K562 (cell line): ENCODE measurements around the gene WFDC9. TPM values are rescaled to one million over a fixed set of nuclear protein-coding genes. Genes with fewer than 3 reads are reported as not detected.

Experiments
- ATAC-seq: fragments of 200-7000 bp; cut with Tn5 transposase; 3 replicates; pipeline ENCODE4 v1.9.1; 2020; ENCODE audit warnings: moderate library complexity
- BruUV-seq: library from RNA; stranded (reverse); fragments of 400-500 nt; replicated peaks from 2 replicates; lab custom pipeline; 2021; lab: Mats Ljungman, UMichigan
- CTCF ChIA-PET: fragments of 300-600 bp; formaldehyde crosslinking; extraction: SDS; loops from one replicate; lab custom pipeline; 2021; ENCODE audit warnings: low intra/inter-chr PET ratio; lab: Yijun Ruan, JAX
- POLR2A ChIA-PET: fragments of 300-600, 350-650 bp; sonication (Branson Sonifier 250); formaldehyde crosslinking; extraction: SDS; loops from one replicate; lab custom pipeline; 2021; ENCODE audit warnings: antibody characterized with exemption, inconsistent platforms; lab: Yijun Ruan, JAX
- DNase-seq, 4 experiments: peaks; one replicate each; pipeline versions ENCODE4 v3.0.0 to v3.0.0-alpha.2; 2011 to 2018; ENCODE audit warnings: low spot score in 3 of 4, mixed read lengths in 3 of 4; ENCODE audit errors: extremely low read depth in 1 of 4
- FAIRE-seq: peaks from 2 replicates; lab custom pipeline; 2011; peaks lifted over from hg19 to GRCh38; lab: Jason Lieb, UNC
- H2AFZ ChIP-seq: 2 replicates; pipeline ENCODE4 v1.6.0; 2011; ENCODE audit warnings: low read depth, low read length, control low read depth, inconsistent platforms
- H3K27ac ChIP-seq: fragments of 200-600 bp; 3 replicates; pipeline ENCODE4 v1.8.0; 2011; ENCODE audit warnings: low read depth, mild to moderate bottlenecking, control low read depth, inconsistent platforms, low read length, moderate library complexity, mixed read lengths; ENCODE audit errors: extremely low read depth
- H3K27me3 ChIP-seq, 2 experiments: fragments of 300-600 bp in 1 of 2; 2 replicates in 1 of 2; 3 replicates in 1 of 2; pipeline versions ENCODE4 v1.6.0 to v1.8.0; 2011; ENCODE audit warnings: inconsistent platforms in 2 of 2, low read length in 2 of 2, mild to moderate bottlenecking in 1 of 2, mixed read lengths in 1 of 2, moderate library complexity in 1 of 2; ENCODE audit not compliant: control insufficient read depth in 2 of 2, insufficient read depth in 2 of 2
- H3K36me3 ChIP-seq: fragments of 300-600 bp; 3 replicates; pipeline ENCODE4 v1.8.0; 2011; ENCODE audit warnings: mild to moderate bottlenecking, low read length, inconsistent platforms; ENCODE audit not compliant: control insufficient read depth, insufficient read depth
- H3K4me1 ChIP-seq, 2 experiments: fragments of 200-600 bp in 1 of 2; replicated peaks in 1 of 2; 2 replicates in 1 of 2; 3 replicates in 1 of 2; pipeline versions ENCODE4 v1.5.1 to v1.8.0; 2011; ENCODE audit warnings: inconsistent platforms in 2 of 2, low read length in 2 of 2, mild to moderate bottlenecking in 1 of 2, mixed read lengths in 1 of 2, moderate library complexity in 1 of 2; ENCODE audit not compliant: control insufficient read depth in 2 of 2, insufficient read depth in 2 of 2
- H3K4me2 ChIP-seq: 2 replicates; pipeline ENCODE4 v1.6.1; 2011; ENCODE audit warnings: low read length, control low read depth, inconsistent platforms, mixed read lengths; ENCODE audit not compliant: insufficient read depth
- H3K4me3 ChIP-seq: fragments of 200-600 bp; sonication (generic), shearing (Covaris generic); 2 replicates; pipeline ENCODE4 v1.5.1; 2016; ENCODE audit warnings: control low read depth, inconsistent platforms
- H3K79me2 ChIP-seq: fragments of 200-600 bp; 3 replicates; pipeline ENCODE4 v1.8.0; 2011; ENCODE audit warnings: low read length, inconsistent platforms; ENCODE audit not compliant: control insufficient read depth, insufficient read depth
- H3K9ac ChIP-seq, 2 experiments: 2 replicates each; pipeline versions ENCODE4 v1.6.0 to v1.6.1; 2011; ENCODE audit warnings: low read depth in 2 of 2, low read length in 2 of 2, control low read depth in 1 of 2, inconsistent platforms in 1 of 2, mild to moderate bottlenecking in 1 of 2, mixed read lengths in 1 of 2; ENCODE audit not compliant: insufficient read depth in 1 of 2
- H3K9me1 ChIP-seq: one replicate; pipeline ENCODE4 v1.6.0; 2011; ENCODE audit warnings: inconsistent platforms, mild to moderate bottlenecking, low read length, moderate library complexity; ENCODE audit not compliant: control insufficient read depth, insufficient read depth
- H3K9me3 ChIP-seq: replicated peaks from 2 replicates; pipeline ENCODE4 v1.5.1; 2011; ENCODE audit warnings: low read depth, low read length, inconsistent platforms; ENCODE audit not compliant: control insufficient read depth, insufficient read depth
- H4K20me1 ChIP-seq: replicated peaks from 2 replicates; pipeline ENCODE4 v1.6.1; 2011; ENCODE audit warnings: low read length, inconsistent platforms, mixed read lengths; ENCODE audit not compliant: control insufficient read depth, insufficient read depth
- CC2D1A ChIP-seq: fragments of 450-650 bp; IDR thresholded peaks from 2 replicates; pipeline ENCODE4 v1.6.1; 2017; ENCODE audit warnings: mild to moderate bottlenecking
- NEUROD1 ChIP-seq: fragments of 150-350 bp; IDR thresholded peaks from 2 replicates; pipeline ENCODE4 v1.6.1; 2014; ENCODE audit warnings: borderline replicate concordance, low read length, low read depth; ENCODE audit not compliant: partially characterized antibody
- POLR2AphosphoS5 ChIP-seq: IDR thresholded peaks from 2 replicates; pipeline ENCODE4 v1.6.1; 2011; ENCODE audit warnings: mild to moderate bottlenecking, low read depth, low read length, moderate library complexity; ENCODE audit not compliant: control insufficient read depth, insufficient read depth
- POU5F1 ChIP-seq: fragments of 150-350 bp; IDR thresholded peaks from 2 replicates; pipeline ENCODE4 v1.6.1; 2014; ENCODE audit warnings: borderline replicate concordance, low read length, low read depth, mild to moderate bottlenecking; ENCODE audit not compliant: partially characterized antibody
- RAD51 ChIP-seq: fragments of 450-650 bp; IDR thresholded peaks from 2 replicates; pipeline ENCODE4 v1.7.1; 2016; ENCODE audit warnings: low read depth, mild to moderate bottlenecking, borderline replicate concordance
- RFX1 ChIP-seq: fragments of 450-650 bp; IDR thresholded peaks from 2 replicates; pipeline ENCODE4 v1.6.1; 2016; ENCODE audit warnings: mild to moderate bottlenecking, moderate library complexity
- TRIM24 ChIP-seq, 2 experiments: fragments of 450-650 bp; IDR thresholded peaks; 2 replicates each; pipeline ENCODE4 v1.6.1; 2016
- ZNF551 ChIP-seq: fragments of 250-450 bp; sonication (Bioruptor Pico); IDR thresholded peaks from 2 replicates; pipeline ENCODE4 v1.5.0; 2021; ENCODE audit warnings: mild to moderate bottlenecking, moderate library complexity
- WGBS: fragments of 100-300 bp; shearing (Covaris generic); methylation state at CpG from one replicate; pipeline ENCODE4 v1.1.6; 2016; ENCODE audit warnings: low coverage, mixed read lengths; ENCODE audit not compliant: insufficient coverage; ENCODE audit errors: missing lambda C conversion rate; 5-methylcytosine and 5-hydroxymethylcytosine counted together
- in situ Hi-C: fragments of 300-500 bp; cut with MboI; formaldehyde crosslinking; loops from 4 replicates; pipeline ENCODE4 v1.15.0; 2018; ENCODE audit warnings: inconsistent platforms, mixed read lengths
- intact Hi-C: fragments of 100-400 bp; cut with micrococcal nuclease; formaldehyde crosslinking; loops from 2 replicates; pipeline ENCODE4 v1.14.2; 2022
- polyA plus RNA-seq, 8 experiments: library from polyadenylated mRNA; depleted of rRNA in 4 of 8; stranded (reverse) in 5 of 8; unstranded in 3 of 8; fragments of >200 nt; fragmentation: Nextera tagmentation in 2 of 8; fragmentation: Illumina TruSeq in 1 of 8; extraction: Ambion mirVana in 2 of 8; extraction: Trizol in 1 of 8; gene quantifications; 2 replicates each; pipeline versions ENCODE4 v1.2.1 to v1.2.3, GENCODE V29; 2011 to 2014; ENCODE audit warnings: inconsistent platforms in 1 of 8, missing spikeins in 1 of 8
- total RNA-seq, 7 experiments: library from RNA; depleted of rRNA in 6 of 7; stranded (reverse); fragments of >200 nt in 6 of 7; fragmentation: Illumina TruSeq in 2 of 7; extraction: Trizol in 2 of 7; gene quantifications; 2 replicates each; pipeline versions ENCODE4 v1.2.1 to v1.2.3, GENCODE V29; 2011 to 2021; ENCODE audit warnings: low replicate concordance in 1 of 7
- TF ChIP-seq, protein P1 (sequence below): fragments of 450-650 bp; formaldehyde crosslinking; IDR thresholded peaks from 2 replicates; pipeline ENCODE4 v1.4.0; 2020; ENCODE audit warnings: mild to moderate bottlenecking, moderate library complexity
- TF ChIP-seq, protein P2 (sequence below): fragments of 250-450 bp; sonication (Bioruptor Pico); IDR thresholded peaks from 2 replicates; pipeline ENCODE4 v1.8.0; 2022; ENCODE audit warnings: inconsistent platforms, mild to moderate bottlenecking, moderate library complexity, borderline replicate concordance
- TF ChIP-seq, protein P3 (sequence below): fragments of 250-450 bp; sonication (Bioruptor Pico); IDR thresholded peaks from 2 replicates; pipeline ENCODE4 v1.8.0; 2021; ENCODE audit warnings: moderate library complexity, mild to moderate bottlenecking, inconsistent platforms
- TF ChIP-seq, protein P4 (sequence below), 2 experiments: fragments of 450-650 bp; formaldehyde crosslinking in 1 of 2; IDR thresholded peaks; 2 replicates each; pipeline versions ENCODE4 v1.4.0 to v1.6.1; 2014 to 2020; ENCODE audit warnings: mild to moderate bottlenecking in 2 of 2, borderline replicate concordance in 1 of 2, low read depth in 1 of 2

Gene WFDC9
- total and polyA plus RNA-seq, 9 of the 15 experiments (the other 6 are each of a cell fraction or from before 2014, with no cell fraction given): not detected

DNA sequence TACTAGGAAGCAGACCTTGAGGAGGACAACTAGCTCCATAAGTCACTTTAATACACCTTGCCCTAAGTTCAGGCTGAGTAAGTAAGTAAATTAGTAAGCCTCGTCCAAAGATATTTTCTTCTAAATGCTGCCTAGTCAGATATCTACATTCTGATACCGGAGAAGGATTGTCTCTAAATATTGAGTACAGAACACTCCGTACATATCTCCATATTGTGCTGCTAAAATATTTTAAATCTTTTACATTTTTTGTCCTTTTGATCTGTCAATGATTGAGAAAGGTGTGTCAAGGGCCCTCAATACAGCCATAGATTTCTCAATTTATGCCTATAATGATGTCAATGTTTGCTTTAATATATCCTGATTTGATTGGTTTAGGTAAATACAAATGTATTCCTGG lies 55.2 kb downstream of the WFDC9 start:
- FAIRE-seq (no peak), ATAC-seq (no peak), DNase-seq (no peak)
- Histone ChIP-seq H3K36me3 (no peaks in the 10 kb centered on the region), H4K20me1 (no peaks in the 10 kb centered on the region), H3K9ac (no peak overlapping the region), H3K9me3 (no peaks in the 10 kb centered on the region), H3K79me2 (no peaks in the 10 kb centered on the region), H2AFZ (no peak overlapping the region), H3K27me3 (peaks cover 5 to 8% of the 10 kb centered on the region in 2 experiments; a peak in 3 of 5 replicates), H3K4me1 (no peaks in the 10 kb centered on the region), H3K4me2 (no peak overlapping the region), H3K4me3 (no peak overlapping the region), H3K9me1 (no peaks in the 10 kb centered on the region), H3K27ac (no peak overlapping the region)
- intact Hi-C loops (no loop called here), in situ Hi-C loops (no loop called here)
- ChIA-PET POLR2A (interaction anchor here (0.7 kb wide), 1 partner anchor 51 kb away, joined by 3 read pairs; no protein-coding TSS in a partner anchor), CTCF (no interaction called here)
- no TSS peak for BruUV-seq
- WGBS: 2% methylated on average over 3 of the region's 3 CpGs
- TF ChIP-seq POLR2AphosphoS5 (no peak), TRIM24 (IDR thresholded peaks at IDR 0.05) (no peak), RAD51 (no peak), NEUROD1 (no peak), POU5F1 (no peak), RFX1 (no peak), CC2D1A (no peak), ZNF551 (CRISPR knock-in tag) (no peak)
- TF ChIP-seq, protein P1, sequence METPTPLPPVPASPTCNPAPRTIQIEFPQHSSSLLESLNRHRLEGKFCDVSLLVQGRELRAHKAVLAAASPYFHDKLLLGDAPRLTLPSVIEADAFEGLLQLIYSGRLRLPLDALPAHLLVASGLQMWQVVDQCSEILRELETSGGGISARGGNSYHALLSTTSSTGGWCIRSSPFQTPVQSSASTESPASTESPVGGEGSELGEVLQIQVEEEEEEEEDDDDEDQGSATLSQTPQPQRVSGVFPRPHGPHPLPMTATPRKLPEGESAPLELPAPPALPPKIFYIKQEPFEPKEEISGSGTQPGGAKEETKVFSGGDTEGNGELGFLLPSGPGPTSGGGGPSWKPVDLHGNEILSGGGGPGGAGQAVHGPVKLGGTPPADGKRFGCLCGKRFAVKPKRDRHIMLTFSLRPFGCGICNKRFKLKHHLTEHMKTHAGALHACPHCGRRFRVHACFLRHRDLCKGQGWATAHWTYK: no peak
- TF ChIP-seq, protein P2, sequence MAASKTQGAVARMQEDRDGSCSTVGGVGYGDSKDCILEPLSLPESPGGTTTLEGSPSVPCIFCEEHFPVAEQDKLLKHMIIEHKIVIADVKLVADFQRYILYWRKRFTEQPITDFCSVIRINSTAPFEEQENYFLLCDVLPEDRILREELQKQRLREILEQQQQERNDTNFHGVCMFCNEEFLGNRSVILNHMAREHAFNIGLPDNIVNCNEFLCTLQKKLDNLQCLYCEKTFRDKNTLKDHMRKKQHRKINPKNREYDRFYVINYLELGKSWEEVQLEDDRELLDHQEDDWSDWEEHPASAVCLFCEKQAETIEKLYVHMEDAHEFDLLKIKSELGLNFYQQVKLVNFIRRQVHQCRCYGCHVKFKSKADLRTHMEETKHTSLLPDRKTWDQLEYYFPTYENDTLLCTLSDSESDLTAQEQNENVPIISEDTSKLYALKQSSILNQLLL (CRISPR knock-in tag): no peak
- TF ChIP-seq, protein P3, sequence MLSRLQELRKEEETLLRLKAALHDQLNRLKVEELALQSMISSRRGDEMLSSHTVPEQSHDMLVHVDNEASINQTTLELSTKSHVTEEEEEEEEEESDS (CRISPR knock-in tag): no peak
- TF ChIP-seq, protein P4, sequence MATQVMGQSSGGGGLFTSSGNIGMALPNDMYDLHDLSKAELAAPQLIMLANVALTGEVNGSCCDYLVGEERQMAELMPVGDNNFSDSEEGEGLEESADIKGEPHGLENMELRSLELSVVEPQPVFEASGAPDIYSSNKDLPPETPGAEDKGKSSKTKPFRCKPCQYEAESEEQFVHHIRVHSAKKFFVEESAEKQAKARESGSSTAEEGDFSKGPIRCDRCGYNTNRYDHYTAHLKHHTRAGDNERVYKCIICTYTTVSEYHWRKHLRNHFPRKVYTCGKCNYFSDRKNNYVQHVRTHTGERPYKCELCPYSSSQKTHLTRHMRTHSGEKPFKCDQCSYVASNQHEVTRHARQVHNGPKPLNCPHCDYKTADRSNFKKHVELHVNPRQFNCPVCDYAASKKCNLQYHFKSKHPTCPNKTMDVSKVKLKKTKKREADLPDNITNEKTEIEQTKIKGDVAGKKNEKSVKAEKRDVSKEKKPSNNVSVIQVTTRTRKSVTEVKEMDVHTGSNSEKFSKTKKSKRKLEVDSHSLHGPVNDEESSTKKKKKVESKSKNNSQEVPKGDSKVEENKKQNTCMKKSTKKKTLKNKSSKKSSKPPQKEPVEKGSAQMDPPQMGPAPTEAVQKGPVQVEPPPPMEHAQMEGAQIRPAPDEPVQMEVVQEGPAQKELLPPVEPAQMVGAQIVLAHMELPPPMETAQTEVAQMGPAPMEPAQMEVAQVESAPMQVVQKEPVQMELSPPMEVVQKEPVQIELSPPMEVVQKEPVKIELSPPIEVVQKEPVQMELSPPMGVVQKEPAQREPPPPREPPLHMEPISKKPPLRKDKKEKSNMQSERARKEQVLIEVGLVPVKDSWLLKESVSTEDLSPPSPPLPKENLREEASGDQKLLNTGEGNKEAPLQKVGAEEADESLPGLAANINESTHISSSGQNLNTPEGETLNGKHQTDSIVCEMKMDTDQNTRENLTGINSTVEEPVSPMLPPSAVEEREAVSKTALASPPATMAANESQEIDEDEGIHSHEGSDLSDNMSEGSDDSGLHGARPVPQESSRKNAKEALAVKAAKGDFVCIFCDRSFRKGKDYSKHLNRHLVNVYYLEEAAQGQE (IDR thresholded peaks at IDR 0.05; ENCODE audit: borderline replicate concordance): no peak
- TF ChIP-seq, protein P4 (CRISPR knock-in tag; IDR thresholded peaks at IDR 0.05; ENCODE audit: low read depth): no peak
